Right lobe of liver (tissue), 6 donors: ENCODE data around the gene ALDH8A1. TPM values are rescaled to one million over a fixed set of nuclear protein-coding genes. Genes with fewer than 3 reads are reported as not detected.
"Not testable (repeated sequence)": the region's sequence is repeated elsewhere in the genome, so short reads cannot be mapped to it uniquely, and the experiment has no call there.

Experiments used
- ATAC-seq, 4 donors: fragments of 200-7000 bp; cut with Tn5 transposase; one replicate each; pipeline ENCODE4 v1.9.1; 2020; ENCODE audit warnings: mild to moderate bottlenecking in 4 of 4, moderate library complexity in 4 of 4
- DNase-seq, 3 donors: peaks; one replicate each; pipeline ENCODE4 v3.0.0-alpha.2; 2020
- H3K27ac ChIP-seq, 3 donors: fragments of 200-600 bp; one replicate each; pipeline ENCODE4 v1.8.0; 2022
- H3K27me3 ChIP-seq, 2 donors: fragments of 200-600 bp; one replicate each; pipeline ENCODE4 v1.8.0; 2022
- H3K36me3 ChIP-seq, 4 donors: fragments of 200-600 bp; sonication (generic) in 1 of 4; one replicate each; pipeline versions ENCODE4 v1.5.1 to v1.8.0; 2017 to 2022; ENCODE audit warnings: control low read depth in 1 of 4
- H3K4me1 ChIP-seq, 4 donors: fragments of 200-600 bp; sonication (generic) in 1 of 4; one replicate each; pipeline versions ENCODE4 v1.5.1 to v1.8.0; 2017 to 2022; ENCODE audit warnings: control low read depth in 1 of 4
- H3K4me3 ChIP-seq, 3 donors: fragments of 200-600 bp; one replicate each; pipeline ENCODE4 v1.8.0; 2022
- H3K9me3 ChIP-seq, 4 donors: fragments of 200-600 bp; sonication (generic) in 1 of 4; one replicate each; pipeline versions ENCODE4 v1.5.1 to v1.8.0; 2017 to 2022; ENCODE audit warnings: control low read depth in 1 of 4
- CTCF ChIP-seq, 4 donors: fragments of 200-600 bp in 3 of 4; fragments of 450-650 bp in 1 of 4; IDR thresholded peaks; one replicate each; pipeline versions ENCODE4 v1.5.1 to v1.8.0; 2016 to 2022; ENCODE audit warnings: antibody characterized with exemption in 4 of 4, mild to moderate bottlenecking in 2 of 4
- POLR2A ChIP-seq: fragments of 450-650 bp; IDR thresholded peaks from one replicate; pipeline ENCODE4 v1.6.1; 2017; ENCODE audit warnings: antibody characterized with exemption, mild to moderate bottlenecking
- WGBS: methylation state at CpG from one replicate; pipeline ENCODE4 v1.1.6; 2018; ENCODE audit warnings: low coverage, low lambda C conversion rate; ENCODE audit not compliant: insufficient coverage; ENCODE audit errors: missing lambda C conversion rate; 5-methylcytosine and 5-hydroxymethylcytosine counted together
- intact Hi-C, 2 donors: fragments of 100-400 bp; cut with DNase I; formaldehyde crosslinking; loops; one replicate each; pipeline versions ENCODE4 v1.11.2 to v1.14.1; 2022
- total RNA-seq, 6 experiments: library from RNA; depleted of rRNA in 2 of 6; stranded (reverse); fragments of >200 nt in 2 of 6; fragmentation: NEBNext Ultra II Directional in 3 of 6; extraction: Animal tissue kit (Norgen Biotek cat#: 25700) in 3 of 6; gene quantifications; one replicate each; pipeline versions ENCODE4 v1.1.0 to v1.2.4, GENCODE V29; 2016 to 2023
- donor health status: DM: no; HTN: yes; CAD: no.
- donor health status: DM: no; HTN: no; CAD: no.
- donor health status: DM: no; HTN: no; CAD: no.
- donor health status: DM: no; HTN: yes; CAD: no.
- donor health status: DM: no; HTN: yes; CAD: no.

Gene ALDH8A1
- total RNA-seq, 6 experiments from 2014 or later, result 91.4 to 175 (median 166) TPM

GRCh38 chr6:134902936-134903335 is 47.0 kb downstream of the ALDH8A1 start:
- peaks cover 0 to 7% (median 0%) of the 10 kb centered on the region in 4 donors for H3K4me1 ChIP-seq
- H3K27ac ChIP-seq, result no peak overlapping the region
- H3K27me3 ChIP-seq, result no peaks in the 10 kb centered on the region
- WGBS, result 42% methylated on average over 2 of the region's 3 CpGs
- no peak for DNase-seq
- peak in 2 of 4 donors; percentile 10 to 41 for ATAC-seq
- H3K4me3 ChIP-seq, result no peak overlapping the region
- intact Hi-C loops, result no loop called here
- H3K36me3 ChIP-seq, result no peaks in the 10 kb centered on the region
- no peak for TF ChIP-seq POLR2A
- TF ChIP-seq CTCF (IDR thresholded peaks at IDR 0.05), result no peak
- no peaks in the 10 kb centered on the region for H3K9me3 ChIP-seq

- H3K27me3 ChIP-seq, result no peaks in the 10 kb centered on the region
- no peaks in the 10 kb centered on the region for H3K9me3 ChIP-seq
- H3K4me3 ChIP-seq, result no peak overlapping the region
- H3K4me1 ChIP-seq, result peaks cover 0 to 8% (median 2%) of the 10 kb centered on the region in 4 donors
- ATAC-seq (peak in 2 of 4 donors; percentile 24 to 33), DNase-seq (no peak)
- no peak overlapping the region for H3K27ac ChIP-seq
- WGBS, result 67% methylated on average over 8 of the region's 9 CpGs
- intact Hi-C loops, result no loop called here
- H3K36me3 ChIP-seq, result no peaks in the 10 kb centered on the region
- TF ChIP-seq POLR2A, result no peak
- no peak for TF ChIP-seq CTCF (IDR thresholded peaks at IDR 0.05)
Observed at GRCh38 chr6:134902074-134902861, 47.6 kb downstream of the ALDH8A1 start.

- Histone ChIP-seq H3K27ac (no peak overlapping the region), H3K4me3 (no peak overlapping the region), H3K27me3 (no peaks in the 10 kb centered on the region), H3K4me1 (peaks cover 0 to 20% (median 5%) of the 10 kb centered on the region in 4 donors), H3K9me3 (no peaks in the 10 kb centered on the region), H3K36me3 (no peaks in the 10 kb centered on the region)
- peak; percentile 33 to 60 (median 38) for ATAC-seq
- WGBS, result 64% methylated on average over 4 of the region's 4 CpGs
- DNase-seq, result no peak
- no peak for TF ChIP-seq POLR2A
- TF ChIP-seq CTCF (IDR thresholded peaks at IDR 0.05), result no peak
- intact Hi-C loops, result no loop called here
Observed at GRCh38 chr6:134898575-134898974, 51.3 kb downstream of the ALDH8A1 start.

GRCh38 chr6:134898166-134898565 is 51.7 kb downstream of the ALDH8A1 start:
- WGBS, result 94% methylated on average over 5 of the region's 5 CpGs
- H3K9me3 ChIP-seq, H3K4me3 ChIP-seq, intact Hi-C loops, DNase-seq, H3K36me3 ChIP-seq, ATAC-seq, H3K27ac ChIP-seq, H3K27me3 ChIP-seq: not testable (repeated sequence)
- peaks cover 0 to 20% (median 5%) of the 10 kb centered on the region in 4 donors for H3K4me1 ChIP-seq

- peaks cover 0 to 23% (median 5%) of the 10 kb centered on the region in 4 donors for H3K4me1 ChIP-seq
- H3K36me3 ChIP-seq, result no peaks in the 10 kb centered on the region
- no peaks in the 10 kb centered on the region for H3K27me3 ChIP-seq
- ATAC-seq (peak; percentile 83 to 88 (median 85)), DNase-seq (no peak)
- 46% methylated on average over 2 of the region's 2 CpGs for WGBS
- H3K27ac ChIP-seq, result peak overlapping the region in 2 of 3 donors; percentile 32 to 70
- TF ChIP-seq CTCF (IDR thresholded peaks at IDR 0.05), result no peak
- no peak for TF ChIP-seq POLR2A
- intact Hi-C loops, result no loop called here
- no peaks in the 10 kb centered on the region for H3K9me3 ChIP-seq
- H3K4me3 ChIP-seq, result no peak overlapping the region
Observed at GRCh38 chr6:134896910-134897309, 53.0 kb downstream of the ALDH8A1 start.
